Effector memory CD4-positive, alpha-beta T cell (primary cell): ENCODE results near the gene TSHZ3.

ENCODE experiments used
- DNase-seq, 3 donors: peaks; one replicate each; pipeline ENCODE4 v3.0.0-alpha.2; 2020
- H3K27ac ChIP-seq: 2 replicates; pipeline ENCODE4 v1.7.0; 2013; ENCODE audit warnings: mild to moderate bottlenecking, low read length, moderate library complexity; ENCODE audit not compliant: insufficient read depth, poor library complexity, severe bottlenecking
- H3K27me3 ChIP-seq: replicated peaks from 2 replicates; pipeline ENCODE4 v1.7.0; 2013; ENCODE audit warnings: mild to moderate bottlenecking, low read length; ENCODE audit not compliant: insufficient read depth, control insufficient read depth, poor library complexity, severe bottlenecking
- H3K36me3 ChIP-seq: 2 replicates; pipeline ENCODE4 v1.7.0; 2013; ENCODE audit warnings: mild to moderate bottlenecking, low read length, moderate library complexity; ENCODE audit not compliant: control insufficient read depth, insufficient read depth
- H3K4me1 ChIP-seq: 2 replicates; pipeline ENCODE4 v1.7.0; 2013; ENCODE audit warnings: low read length, mild to moderate bottlenecking; ENCODE audit not compliant: control insufficient read depth, insufficient read depth, poor library complexity, severe bottlenecking
- H3K4me3 ChIP-seq: 2 replicates; pipeline ENCODE4 v1.7.0; 2013; ENCODE audit warnings: low read length, low read depth, mild to moderate bottlenecking; ENCODE audit not compliant: insufficient read depth, poor library complexity, severe bottlenecking
- H3K9me3 ChIP-seq: 2 replicates; pipeline ENCODE4 v1.7.0; 2013; ENCODE audit warnings: mild to moderate bottlenecking, low read length, moderate library complexity; ENCODE audit not compliant: control insufficient read depth

Gene TSHZ3

DNA sequence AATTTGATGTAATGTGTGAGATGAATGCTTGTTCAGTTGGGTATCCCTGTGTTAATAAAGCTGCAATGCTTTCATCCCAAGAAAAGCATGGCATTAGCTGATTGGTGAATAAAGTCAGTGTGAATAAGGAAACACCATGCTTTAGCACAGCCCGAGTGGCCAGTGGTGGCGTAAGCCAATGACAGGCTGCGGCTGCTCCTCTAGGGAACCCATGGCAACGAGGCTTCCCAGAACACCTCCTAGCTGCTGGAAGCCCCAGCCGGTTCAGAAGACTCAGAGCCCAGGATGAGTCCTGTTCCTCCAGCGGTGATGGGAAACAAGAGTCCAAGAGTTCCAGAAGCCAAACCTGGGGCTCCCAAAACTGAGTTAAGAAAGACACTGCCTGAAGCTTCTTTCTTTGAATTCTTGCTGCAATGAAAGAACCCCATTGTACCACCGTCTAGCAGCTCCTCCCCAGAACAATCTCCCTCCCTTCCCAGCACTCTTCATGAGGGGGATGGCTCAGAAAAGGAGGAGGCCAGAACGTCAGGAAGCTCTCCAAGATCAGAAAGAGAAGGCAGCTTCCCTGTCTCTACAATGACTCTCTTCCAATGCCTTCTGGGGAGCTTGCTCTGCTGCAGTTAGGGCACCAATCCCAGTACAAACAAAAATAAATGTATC, 58.2 kb downstream of the TSHZ3 start:
- no peak overlapping the region for H3K4me3 ChIP-seq
- DNase-seq, result no peak
- no peak overlapping the region for H3K27ac ChIP-seq
- H3K36me3 ChIP-seq, result no peaks in the 10 kb centered on the region
- no peaks in the 10 kb centered on the region for H3K4me1 ChIP-seq
- no peaks in the 10 kb centered on the region for H3K27me3 ChIP-seq
- H3K9me3 ChIP-seq, result no peaks in the 10 kb centered on the region

- Histone ChIP-seq H3K27me3 (no peaks in the 10 kb centered on the region), H3K9me3 (no peaks in the 10 kb centered on the region), H3K4me3 (no peak overlapping the region), H3K27ac (no peak overlapping the region), H3K36me3 (no peaks in the 10 kb centered on the region), H3K4me1 (no peaks in the 10 kb centered on the region)
- DNase-seq, result no peak
Observed at GRCh38 chr19:31289976-31290375, 59.3 kb downstream of the TSHZ3 start.

DNA sequence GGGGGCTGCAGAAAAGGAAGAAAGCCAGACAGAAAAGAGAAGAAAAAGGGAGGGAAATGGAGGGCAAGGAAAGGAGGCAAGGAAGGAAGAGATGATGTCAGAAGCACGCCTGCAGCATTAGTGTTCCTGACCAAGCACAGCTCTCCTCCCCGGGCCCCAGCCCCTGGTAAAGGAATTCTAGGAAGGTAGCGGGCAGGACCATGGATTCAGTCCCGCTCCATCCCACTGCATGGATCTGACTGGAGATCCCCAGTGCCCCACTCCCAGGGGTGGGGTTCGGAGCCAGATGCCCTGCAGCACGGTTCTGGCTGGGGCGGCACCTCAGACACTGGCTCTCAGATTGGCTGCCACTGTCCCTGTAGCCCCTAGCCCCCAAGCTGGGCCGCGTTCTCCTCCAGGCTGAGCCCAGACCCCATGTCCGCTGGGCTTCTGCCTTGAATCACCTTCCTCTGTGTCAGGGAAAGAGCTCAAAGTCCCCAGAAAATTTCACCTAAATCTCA, 59.8 kb downstream of the TSHZ3 start:
- no peaks in the 10 kb centered on the region for H3K27me3 ChIP-seq
- H3K36me3 ChIP-seq, result no peaks in the 10 kb centered on the region
- no peak for DNase-seq
- no peak overlapping the region for H3K27ac ChIP-seq
- H3K9me3 ChIP-seq, result no peaks in the 10 kb centered on the region
- no peak overlapping the region for H3K4me3 ChIP-seq
- H3K4me1 ChIP-seq, result no peaks in the 10 kb centered on the region

DNA sequence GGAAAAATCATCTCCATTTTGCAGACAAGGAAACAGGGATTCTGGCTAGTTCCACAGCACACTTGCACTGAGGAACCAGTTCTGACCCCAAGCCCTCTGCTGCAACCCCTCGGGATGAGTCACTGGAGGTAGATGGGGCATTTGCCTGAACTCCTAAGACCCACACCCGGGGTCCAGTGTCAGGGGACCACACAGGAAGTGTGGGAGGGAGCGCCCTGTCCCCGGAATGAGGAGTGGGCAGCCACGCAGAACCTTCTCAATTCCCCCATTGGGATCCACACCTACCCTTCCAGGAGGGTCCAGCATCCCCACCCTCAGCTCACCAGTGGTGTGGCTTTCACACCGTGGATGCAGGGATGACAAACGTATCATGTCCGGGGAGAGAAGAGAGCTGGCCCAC, 62.7 kb downstream of the TSHZ3 start:
- Histone ChIP-seq H3K9me3 (no peaks in the 10 kb centered on the region), H3K27ac (no peak overlapping the region), H3K4me1 (no peaks in the 10 kb centered on the region), H3K4me3 (no peak overlapping the region), H3K36me3 (no peaks in the 10 kb centered on the region), H3K27me3 (no peaks in the 10 kb centered on the region)
- DNase-seq, result no peak

GRCh38 chr19:31285744-31286143, 63.5 kb downstream of the TSHZ3 start:
- Histone ChIP-seq H3K36me3 (no peaks in the 10 kb centered on the region), H3K9me3 (no peaks in the 10 kb centered on the region), H3K27ac (no peak overlapping the region), H3K27me3 (no peaks in the 10 kb centered on the region), H3K4me3 (no peak overlapping the region), H3K4me1 (no peaks in the 10 kb centered on the region)
- no peak for DNase-seq

- no peaks in the 10 kb centered on the region for H3K9me3 ChIP-seq
- H3K4me3 ChIP-seq, result no peak overlapping the region
- no peaks in the 10 kb centered on the region for H3K27me3 ChIP-seq
- no peak overlapping the region for H3K27ac ChIP-seq
- H3K36me3 ChIP-seq, result no peaks in the 10 kb centered on the region
- no peak for DNase-seq
- H3K4me1 ChIP-seq, result no peaks in the 10 kb centered on the region
Observed at GRCh38 chr19:31284621-31285020, 64.6 kb downstream of the TSHZ3 start.

- no peak for DNase-seq
- Histone ChIP-seq H3K27ac (no peak overlapping the region), H3K27me3 (no peaks in the 10 kb centered on the region), H3K4me1 (no peaks in the 10 kb centered on the region), H3K4me3 (no peak overlapping the region), H3K36me3 (no peaks in the 10 kb centered on the region), H3K9me3 (no peaks in the 10 kb centered on the region)
Observed at GRCh38 chr19:31283701-31284100, 65.5 kb downstream of the TSHZ3 start.

- no peaks in the 10 kb centered on the region for H3K9me3 ChIP-seq
- no peak for DNase-seq
- H3K4me3 ChIP-seq, result no peak overlapping the region
- no peaks in the 10 kb centered on the region for H3K36me3 ChIP-seq
- no peak overlapping the region for H3K27ac ChIP-seq
- no peaks in the 10 kb centered on the region for H3K27me3 ChIP-seq
- no peaks in the 10 kb centered on the region for H3K4me1 ChIP-seq
Observed at GRCh38 chr19:31282346-31282745, 66.9 kb downstream of the TSHZ3 start.

GRCh38 chr19:31280287-31281006, 68.8 kb downstream of the TSHZ3 start:
- no peak for DNase-seq
- Histone ChIP-seq H3K27me3 (no peaks in the 10 kb centered on the region), H3K36me3 (no peaks in the 10 kb centered on the region), H3K9me3 (no peaks in the 10 kb centered on the region), H3K27ac (no peak overlapping the region), H3K4me3 (no peak overlapping the region), H3K4me1 (no peaks in the 10 kb centered on the region)

GRCh38 chr19:31279436-31279765, 69.8 kb downstream of the TSHZ3 start:
- no peaks in the 10 kb centered on the region for H3K4me1 ChIP-seq
- no peak overlapping the region for H3K4me3 ChIP-seq
- H3K27me3 ChIP-seq, result no peaks in the 10 kb centered on the region
- no peaks in the 10 kb centered on the region for H3K9me3 ChIP-seq
- DNase-seq, result no peak
- H3K36me3 ChIP-seq, result no peaks in the 10 kb centered on the region
- no peak overlapping the region for H3K27ac ChIP-seq
